Endothelial cell of umbilical vein (primary cell): Measurements from ENCODE around the gene GPR162. TPM values are rescaled to one million over a fixed set of nuclear protein-coding genes. Genes with fewer than 3 reads are reported as not detected.

Experiments
- BruUV-seq: library from RNA; stranded (reverse); fragments of 400-500 nt; replicated peaks from 2 replicates; lab custom pipeline; 2021; lab: Mats Ljungman, UMichigan
- CTCF ChIA-PET: fragments of 300-600, 350-600 bp; sonication (Branson Sonifier 250); formaldehyde crosslinking; loops from one replicate; lab custom pipeline; 2021; ENCODE audit warnings: antibody characterized with exemption, inconsistent platforms; lab: Charles Lee
- POLR2A ChIA-PET: fragments of 300-600, 350-600 bp; sonication (Branson Sonifier 250); formaldehyde crosslinking; loops from one replicate; lab custom pipeline; 2021; ENCODE audit warnings: antibody characterized with exemption, inconsistent platforms; lab: Charles Lee
- DNase-seq: peaks from one replicate; pipeline ENCODE4 v3.0.0-alpha.2; 2011; ENCODE audit warnings: low read depth, low spot score
- FAIRE-seq: peaks from 2 replicates; lab custom pipeline; 2011; peaks lifted over from hg19 to GRCh38; lab: Jason Lieb, UNC
- H2AFZ ChIP-seq: 2 replicates; pipeline ENCODE4 v1.6.0; 2012; ENCODE audit warnings: low read depth, low read length, control low read depth, inconsistent platforms
- H3K27ac ChIP-seq: 2 replicates; pipeline ENCODE4 v1.5.1; 2011; ENCODE audit warnings: low read depth, mild to moderate bottlenecking, control low read depth, low read length, moderate library complexity; ENCODE audit not compliant: insufficient read depth
- H3K27me3 ChIP-seq, 2 experiments: 2 replicates each; pipeline versions ENCODE4 v1.6.0 to v1.6.1; 2011; ENCODE audit warnings: low read length in 2 of 2, mixed read lengths in 1 of 2; ENCODE audit not compliant: control insufficient read depth in 2 of 2, insufficient read depth in 2 of 2
- H3K36me3 ChIP-seq, 2 experiments: 2 replicates in 1 of 2; 3 replicates in 1 of 2; pipeline ENCODE4 v1.5.1; 2011; ENCODE audit warnings: low read length in 2 of 2, mild to moderate bottlenecking in 1 of 2, moderate library complexity in 1 of 2; ENCODE audit not compliant: control insufficient read depth in 2 of 2, insufficient read depth in 2 of 2; ENCODE audit errors: extremely low read depth in 1 of 2
- H3K4me1 ChIP-seq: 3 replicates; pipeline ENCODE4 v1.5.1; 2011; ENCODE audit warnings: mild to moderate bottlenecking, low read length; ENCODE audit not compliant: control insufficient read depth, insufficient read depth; ENCODE audit errors: extremely low read depth
- H3K4me2 ChIP-seq: 2 replicates; pipeline ENCODE4 v1.6.1; 2011; ENCODE audit warnings: low read length, control low read depth, mixed read lengths; ENCODE audit not compliant: insufficient read depth
- H3K4me3 ChIP-seq, 3 experiments: fragments of 200-600 bp in 1 of 3; sonication (generic), shearing (Covaris generic) in 1 of 3; replicated peaks in 1 of 3; 2 replicates each; pipeline ENCODE4 v1.5.1; 2011 to 2016; ENCODE audit warnings: control low read depth in 3 of 3, low read length in 3 of 3, mild to moderate bottlenecking in 2 of 3, inconsistent platforms in 1 of 3, low read depth in 1 of 3, moderate library complexity in 1 of 3; ENCODE audit not compliant: insufficient read depth in 1 of 3
- H3K79me2 ChIP-seq: 2 replicates; pipeline ENCODE4 v1.6.0; 2012; ENCODE audit warnings: low read length, inconsistent platforms; ENCODE audit not compliant: control insufficient read depth, insufficient read depth
- H3K9ac ChIP-seq: replicated peaks from 2 replicates; pipeline ENCODE3; 2011; ENCODE audit warnings: low read length, control low read depth; ENCODE audit not compliant: insufficient read depth; ENCODE audit errors: extremely low read depth
- H3K9me1 ChIP-seq: replicated peaks from 3 replicates; pipeline ENCODE4 v1.6.0; 2011; ENCODE audit warnings: mild to moderate bottlenecking, low read length; ENCODE audit not compliant: control insufficient read depth, insufficient read depth; ENCODE audit errors: extremely low read depth
- H3K9me3 ChIP-seq: replicated peaks from 2 replicates; pipeline ENCODE4 v1.5.1; 2012; ENCODE audit warnings: low read length, inconsistent platforms; ENCODE audit not compliant: control insufficient read depth, insufficient read depth
- H4K20me1 ChIP-seq: replicated peaks from 2 replicates; pipeline ENCODE3; 2011; ENCODE audit warnings: mild to moderate bottlenecking, low read length; ENCODE audit not compliant: control insufficient read depth, insufficient read depth; ENCODE audit errors: extremely low read depth
- FOS ChIP-seq: IDR thresholded peaks from 2 replicates; pipeline ENCODE4 v1.6.1; 2011; ENCODE audit warnings: mild to moderate bottlenecking, low read length, moderate library complexity, borderline replicate concordance; ENCODE audit not compliant: insufficient read depth
- GATA2 ChIP-seq: IDR thresholded peaks from 2 replicates; pipeline ENCODE4 v1.7.0; 2011; ENCODE audit warnings: low read depth, mild to moderate bottlenecking, moderate library complexity, mixed read lengths, low read length; ENCODE audit not compliant: insufficient read length, insufficient read depth
- JUN ChIP-seq: IDR thresholded peaks from 2 replicates; pipeline ENCODE4 v1.6.1; 2011; ENCODE audit warnings: borderline replicate concordance, low read depth; ENCODE audit not compliant: insufficient read length, insufficient read depth
- MAX ChIP-seq: IDR thresholded peaks from 2 replicates; pipeline ENCODE4 v1.6.1; 2011; ENCODE audit not compliant: insufficient read depth, insufficient read length
- MYC ChIP-seq: IDR thresholded peaks from one replicate; pipeline ENCODE4 v1.6.1; 2011; ENCODE audit warnings: mild to moderate bottlenecking, low read depth, low read length
- POLR2A ChIP-seq: IDR thresholded peaks from 2 replicates; pipeline ENCODE4 v1.6.1; 2012; ENCODE audit warnings: low read depth, mild to moderate bottlenecking, control low read depth, low read length
- dilution Hi-C: fragments of 300-500 bp; cut with MboI; formaldehyde crosslinking; loops from one replicate; pipeline ENCODE4 v1.15.0; 2019; ENCODE audit warnings: low sequenced_read_pairs; ENCODE audit not compliant: extremely low pct_ligation_motif_present
- intact Hi-C: fragments of 100-400 bp; cut with micrococcal nuclease; formaldehyde crosslinking; loops from one replicate; pipeline ENCODE4 v1.10.0; 2022
- polyA plus RNA-seq, 4 experiments: library from polyadenylated mRNA; depleted of rRNA in 3 of 4; stranded (reverse) in 3 of 4; unstranded in 1 of 4; fragments of >200 nt; gene quantifications; 2 replicates each; pipeline versions ENCODE4 v1.2.1 to v1.2.3, GENCODE V29; 2011 to 2012; ENCODE audit warnings: missing spikeins in 1 of 4
- total RNA-seq: library from RNA; stranded (reverse); gene quantifications from 2 replicates; pipeline ENCODE4 v1.2.3, GENCODE V29; 2021
- TF ChIP-seq, protein P1 (sequence below), 2 donors: IDR thresholded peaks; 1 replicate in 1 of 2; 2 replicates in 1 of 2; pipeline ENCODE4 v1.5.1; 2011; ENCODE audit warnings: low read length in 2 of 2, mild to moderate bottlenecking in 2 of 2, moderate library complexity in 2 of 2, control low read depth in 1 of 2, inconsistent platforms in 1 of 2, low read depth in 1 of 2; ENCODE audit not compliant: insufficient read depth in 1 of 2; ENCODE audit errors: extremely low read depth in 1 of 2

GPR162 gene
- total and polyA plus RNA-seq, 2 donors (not counting 3 experiments of a cell fraction or from before 2014, with no cell fraction given) = 9.7 to 13.7 TPM

GRCh38 chr12:6772331-6772695 lies 49.3 kb upstream of the GPR162 start, which contains the start of gene LAG3:
Gene LAG3 (plus strand): TSS chr12:6772520. CDS start chr12:6772853, 333 bp downstream.
- no peak within 1 kb of the TSS for H3K9ac ChIP-seq
- no peaks in the 10 kb centered on the region for H3K9me1 ChIP-seq
- peaks cover 0 to 29% of the 10 kb centered on the region in 2 experiments for H3K36me3 ChIP-seq
- H3K27me3 ChIP-seq = no peaks in the 10 kb centered on the region
- dilution Hi-C loops = no loop called here
- no peak for DNase-seq
- no peak for FAIRE-seq
- H3K4me1 ChIP-seq = peaks cover 13% of the 10 kb centered on the region
- no peaks in the 10 kb centered on the region for H3K9me3 ChIP-seq
- intact Hi-C loops = no loop called here
- H4K20me1 ChIP-seq = no peaks in the 10 kb centered on the region
- no peak for TF ChIP-seq FOS
- TF ChIP-seq JUN = no peak
- no peak for TF ChIP-seq GATA2
- no peak for TF ChIP-seq MAX
- TF ChIP-seq, protein P1, sequence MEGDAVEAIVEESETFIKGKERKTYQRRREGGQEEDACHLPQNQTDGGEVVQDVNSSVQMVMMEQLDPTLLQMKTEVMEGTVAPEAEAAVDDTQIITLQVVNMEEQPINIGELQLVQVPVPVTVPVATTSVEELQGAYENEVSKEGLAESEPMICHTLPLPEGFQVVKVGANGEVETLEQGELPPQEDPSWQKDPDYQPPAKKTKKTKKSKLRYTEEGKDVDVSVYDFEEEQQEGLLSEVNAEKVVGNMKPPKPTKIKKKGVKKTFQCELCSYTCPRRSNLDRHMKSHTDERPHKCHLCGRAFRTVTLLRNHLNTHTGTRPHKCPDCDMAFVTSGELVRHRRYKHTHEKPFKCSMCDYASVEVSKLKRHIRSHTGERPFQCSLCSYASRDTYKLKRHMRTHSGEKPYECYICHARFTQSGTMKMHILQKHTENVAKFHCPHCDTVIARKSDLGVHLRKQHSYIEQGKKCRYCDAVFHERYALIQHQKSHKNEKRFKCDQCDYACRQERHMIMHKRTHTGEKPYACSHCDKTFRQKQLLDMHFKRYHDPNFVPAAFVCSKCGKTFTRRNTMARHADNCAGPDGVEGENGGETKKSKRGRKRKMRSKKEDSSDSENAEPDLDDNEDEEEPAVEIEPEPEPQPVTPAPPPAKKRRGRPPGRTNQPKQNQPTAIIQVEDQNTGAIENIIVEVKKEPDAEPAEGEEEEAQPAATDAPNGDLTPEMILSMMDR (IDR thresholded peaks at IDR 0.05; ENCODE audit: extremely low read depth in 1 of 2, insufficient read depth in 1 of 2, low read depth in 1 of 2, low read length in 2 of 2) = no peak
- no peak for TF ChIP-seq MYC
- TF ChIP-seq POLR2A = no peak
- peaks cover 24% of the 10 kb centered on the region for H3K79me2 ChIP-seq
- no TSS peak for BruUV-seq
- no peak within 1 kb of the TSS for H2AFZ ChIP-seq
- H3K27ac ChIP-seq = no peak within 1 kb of the TSS
- POLR2A ChIA-PET = interaction anchor here (0.7 kb wide), 1 partner anchor 99 kb away, joined by 8 read pairs; no protein-coding TSS in a partner anchor
- H3K4me2 ChIP-seq = no peak within 1 kb of the TSS
- CTCF ChIA-PET = interaction anchor here (1.8 to 8.4 kb wide), 2 partner anchors 19 to 53 kb away, joined by 5 to 234 read pairs; partner anchors contain the start of gene MLF2
- no peak within 1 kb of the TSS for H3K4me3 ChIP-seq
